Erythroblast (primary cell): ENCODE data around the gene KLHL3.

Source experiments
- GATA1 ChIP-seq: IDR thresholded peaks from 2 replicates; pipeline ENCODE4 v1.6.1; 2011; ENCODE audit warnings: low read depth, mild to moderate bottlenecking, control low read depth, low read length, moderate library complexity
- POLR2A ChIP-seq: IDR thresholded peaks from 2 replicates; pipeline ENCODE4 v1.6.1; 2011; ENCODE audit warnings: mild to moderate bottlenecking, low read length

- TF ChIP-seq POLR2A (no peak), GATA1 (no peak)
Observed at GRCh38 chr5:137635521-137635921, 100.4 kb downstream of the KLHL3 start.
